H1 (cell line): ENCODE data around the gene SEMA6A. TPM values are rescaled to one million over a fixed set of nuclear protein-coding genes. Genes with fewer than 3 reads are reported as not detected.

Source experiments
- CBX5 ChIP-seq: fragments of 300-800, 300-1000 bp; sonication (generic); IDR thresholded peaks from 2 replicates; pipeline ENCODE4 v1.7.1; 2016; ENCODE audit warnings: antibody characterized with exemption, low read length, low read depth
- CEBPB ChIP-seq: IDR thresholded peaks from 2 replicates; pipeline ENCODE4 v1.6.1; 2012; ENCODE audit warnings: low read depth, low read length
- FOSL1 ChIP-seq: IDR thresholded peaks from 2 replicates; pipeline ENCODE4 v1.6.1; 2011; ENCODE audit warnings: mild to moderate bottlenecking, low read depth, low read length, moderate library complexity; ENCODE audit not compliant: insufficient read depth
- SIRT6 ChIP-seq: IDR thresholded peaks from one replicate; pipeline ENCODE4 v1.7.1; 2012; ENCODE audit warnings: low read length, inconsistent platforms
- polyA plus RNA-seq, 7 experiments: library from polyadenylated mRNA; depleted of rRNA in 3 of 7; stranded (reverse) in 5 of 7; unstranded in 2 of 7; fragments of >200 nt in 5 of 7; fragments of 200-250 nt in 2 of 7; gene quantifications; 1 replicate in 5 of 7; 2 replicates in 1 of 7; 4 replicates in 1 of 7; pipeline versions ENCODE4 v1.2.1 to v1.2.3, GENCODE V29; 2011 to 2013; ENCODE audit warnings: missing spikeins in 2 of 7, mixed read lengths in 2 of 7
- total RNA-seq: library from RNA; stranded (reverse); fragmentation: NEBNext Ultra II Directional; extraction: Animal tissue kit (Norgen Biotek cat#: 25700); gene quantifications from 2 replicates; pipeline ENCODE4 v1.2.1, GENCODE V29; 2021

The SEMA6A gene
- total and polyA plus RNA-seq, 2 of the 8 experiments (the other 6 are each of a cell fraction or from before 2014, with no cell fraction given), result 78.3 to 277 TPM

GRCh38 chr5:116495786-116496357 lies 78.8 kb downstream of the SEMA6A start (continued):
- TF ChIP-seq CBX5 (no peak), CEBPB (no peak), SIRT6 (no peak), FOSL1 (no peak)
- TF ChIP-seq, all 59 proteins: peak for 0
